ENCODE data around the gene FGD2. TPM values are rescaled to one million over a fixed set of nuclear protein-coding genes. Genes with fewer than 3 reads are reported as not detected.

The FGD2 gene
- total and polyA plus RNA-seq, 9 of the 15 experiments (the other 6 are each of a cell fraction or from before 2014, with no cell fraction given), result 0.09 TPM; not detected in 8

DNA sequence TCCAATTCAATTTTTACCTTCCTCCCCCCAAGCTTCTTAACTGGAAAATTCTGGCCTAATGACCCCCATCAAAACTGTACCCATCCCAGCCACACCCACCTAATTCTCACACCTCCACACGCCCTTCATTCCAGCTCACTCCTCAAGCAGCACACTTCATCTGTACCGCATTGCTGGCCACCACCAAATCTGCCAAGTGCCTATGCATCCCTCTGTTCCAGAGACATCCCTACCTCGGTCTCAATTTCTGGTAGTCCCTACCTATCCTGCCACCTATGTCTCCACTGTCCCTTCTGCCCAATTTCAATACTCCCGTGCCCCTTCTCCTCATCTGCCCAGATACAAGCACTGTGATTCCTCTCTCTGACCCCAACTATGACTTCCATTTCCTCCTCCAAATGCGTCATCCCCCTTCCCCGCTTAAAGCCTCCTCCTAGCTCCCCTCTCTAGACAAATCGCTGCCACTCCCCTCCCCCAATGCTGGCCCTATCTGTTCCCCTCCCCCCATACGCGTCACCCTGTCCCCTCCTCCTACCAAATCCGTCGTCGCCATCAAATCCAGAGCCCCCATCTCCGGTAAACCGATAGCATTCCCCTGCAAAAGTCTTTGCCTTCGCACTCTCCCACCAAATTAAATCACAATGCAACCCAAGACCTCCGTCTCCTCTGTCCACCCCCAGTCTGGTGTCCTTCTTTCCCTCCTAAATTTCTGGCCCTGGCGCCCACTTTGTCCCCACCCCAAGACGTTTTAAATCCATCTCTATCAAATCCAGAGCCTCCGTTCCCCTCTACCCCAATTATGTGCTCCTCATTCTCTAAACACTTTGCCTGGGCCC, 20.7 kb upstream of the FGD2 start (continued):
- TF ChIP-seq, protein P1, sequence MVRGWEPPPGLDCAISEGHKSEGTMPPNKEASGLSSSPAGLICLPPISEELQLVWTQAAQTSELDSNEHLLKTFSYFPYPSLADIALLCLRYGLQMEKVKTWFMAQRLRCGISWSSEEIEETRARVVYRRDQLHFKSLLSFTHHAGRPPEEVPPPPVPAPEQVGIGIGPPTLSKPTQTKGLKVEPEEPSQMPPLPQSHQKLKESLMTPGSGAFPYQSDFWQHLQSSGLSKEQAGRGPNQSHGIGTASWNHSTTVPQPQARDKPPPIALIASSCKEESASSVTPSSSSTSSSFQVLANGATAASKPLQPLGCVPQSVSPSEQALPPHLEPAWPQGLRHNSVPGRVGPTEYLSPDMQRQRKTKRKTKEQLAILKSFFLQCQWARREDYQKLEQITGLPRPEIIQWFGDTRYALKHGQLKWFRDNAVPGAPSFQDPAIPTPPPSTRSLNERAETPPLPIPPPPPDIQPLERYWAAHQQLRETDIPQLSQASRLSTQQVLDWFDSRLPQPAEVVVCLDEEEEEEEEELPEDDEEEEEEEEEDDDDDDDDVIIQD (CRISPR knock-in tag; IDR thresholded peaks at IDR 0.05), result no peak
- no peak for TF ChIP-seq MAFG (tag; conservative IDR thresholded peaks at IDR 0.05)
- TF ChIP-seq ZNF175 (CRISPR knock-in tag; IDR thresholded peaks at IDR 0.05; ENCODE audit: low read depth), result no peak
- TF ChIP-seq ZNF384 (IDR thresholded peaks at IDR 0.05; ENCODE audit: low read depth, low read length), result no peak
- TF ChIP-seq XRCC5 (IDR thresholded peaks at IDR 0.05; ENCODE audit: low read depth, low read length), result no peak
- TF ChIP-seq, protein P2, sequence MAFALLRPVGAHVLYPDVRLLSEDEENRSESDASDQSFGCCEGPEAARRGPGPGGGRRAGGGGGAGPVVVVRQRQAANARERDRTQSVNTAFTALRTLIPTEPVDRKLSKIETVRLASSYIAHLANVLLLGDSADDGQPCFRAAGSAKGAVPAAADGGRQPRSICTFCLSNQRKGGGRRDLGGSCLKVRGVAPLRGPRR (CRISPR knock-in tag; IDR thresholded peaks at IDR 0.05), result no peak
- TF ChIP-seq, protein P3, sequence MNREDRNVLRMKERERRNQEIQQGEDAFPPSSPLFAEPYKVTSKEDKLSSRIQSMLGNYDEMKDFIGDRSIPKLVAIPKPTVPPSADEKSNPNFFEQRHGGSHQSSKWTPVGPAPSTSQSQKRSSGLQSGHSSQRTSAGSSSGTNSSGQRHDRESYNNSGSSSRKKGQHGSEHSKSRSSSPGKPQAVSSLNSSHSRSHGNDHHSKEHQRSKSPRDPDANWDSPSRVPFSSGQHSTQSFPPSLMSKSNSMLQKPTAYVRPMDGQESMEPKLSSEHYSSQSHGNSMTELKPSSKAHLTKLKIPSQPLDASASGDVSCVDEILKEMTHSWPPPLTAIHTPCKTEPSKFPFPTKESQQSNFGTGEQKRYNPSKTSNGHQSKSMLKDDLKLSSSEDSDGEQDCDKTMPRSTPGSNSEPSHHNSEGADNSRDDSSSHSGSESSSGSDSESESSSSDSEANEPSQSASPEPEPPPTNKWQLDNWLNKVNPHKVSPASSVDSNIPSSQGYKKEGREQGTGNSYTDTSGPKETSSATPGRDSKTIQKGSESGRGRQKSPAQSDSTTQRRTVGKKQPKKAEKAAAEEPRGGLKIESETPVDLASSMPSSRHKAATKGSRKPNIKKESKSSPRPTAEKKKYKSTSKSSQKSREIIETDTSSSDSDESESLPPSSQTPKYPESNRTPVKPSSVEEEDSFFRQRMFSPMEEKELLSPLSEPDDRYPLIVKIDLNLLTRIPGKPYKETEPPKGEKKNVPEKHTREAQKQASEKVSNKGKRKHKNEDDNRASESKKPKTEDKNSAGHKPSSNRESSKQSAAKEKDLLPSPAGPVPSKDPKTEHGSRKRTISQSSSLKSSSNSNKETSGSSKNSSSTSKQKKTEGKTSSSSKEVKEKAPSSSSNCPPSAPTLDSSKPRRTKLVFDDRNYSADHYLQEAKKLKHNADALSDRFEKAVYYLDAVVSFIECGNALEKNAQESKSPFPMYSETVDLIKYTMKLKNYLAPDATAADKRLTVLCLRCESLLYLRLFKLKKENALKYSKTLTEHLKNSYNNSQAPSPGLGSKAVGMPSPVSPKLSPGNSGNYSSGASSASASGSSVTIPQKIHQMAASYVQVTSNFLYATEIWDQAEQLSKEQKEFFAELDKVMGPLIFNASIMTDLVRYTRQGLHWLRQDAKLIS (CRISPR knock-in tag; IDR thresholded peaks at IDR 0.05), result no peak
- TF ChIP-seq, protein P4, sequence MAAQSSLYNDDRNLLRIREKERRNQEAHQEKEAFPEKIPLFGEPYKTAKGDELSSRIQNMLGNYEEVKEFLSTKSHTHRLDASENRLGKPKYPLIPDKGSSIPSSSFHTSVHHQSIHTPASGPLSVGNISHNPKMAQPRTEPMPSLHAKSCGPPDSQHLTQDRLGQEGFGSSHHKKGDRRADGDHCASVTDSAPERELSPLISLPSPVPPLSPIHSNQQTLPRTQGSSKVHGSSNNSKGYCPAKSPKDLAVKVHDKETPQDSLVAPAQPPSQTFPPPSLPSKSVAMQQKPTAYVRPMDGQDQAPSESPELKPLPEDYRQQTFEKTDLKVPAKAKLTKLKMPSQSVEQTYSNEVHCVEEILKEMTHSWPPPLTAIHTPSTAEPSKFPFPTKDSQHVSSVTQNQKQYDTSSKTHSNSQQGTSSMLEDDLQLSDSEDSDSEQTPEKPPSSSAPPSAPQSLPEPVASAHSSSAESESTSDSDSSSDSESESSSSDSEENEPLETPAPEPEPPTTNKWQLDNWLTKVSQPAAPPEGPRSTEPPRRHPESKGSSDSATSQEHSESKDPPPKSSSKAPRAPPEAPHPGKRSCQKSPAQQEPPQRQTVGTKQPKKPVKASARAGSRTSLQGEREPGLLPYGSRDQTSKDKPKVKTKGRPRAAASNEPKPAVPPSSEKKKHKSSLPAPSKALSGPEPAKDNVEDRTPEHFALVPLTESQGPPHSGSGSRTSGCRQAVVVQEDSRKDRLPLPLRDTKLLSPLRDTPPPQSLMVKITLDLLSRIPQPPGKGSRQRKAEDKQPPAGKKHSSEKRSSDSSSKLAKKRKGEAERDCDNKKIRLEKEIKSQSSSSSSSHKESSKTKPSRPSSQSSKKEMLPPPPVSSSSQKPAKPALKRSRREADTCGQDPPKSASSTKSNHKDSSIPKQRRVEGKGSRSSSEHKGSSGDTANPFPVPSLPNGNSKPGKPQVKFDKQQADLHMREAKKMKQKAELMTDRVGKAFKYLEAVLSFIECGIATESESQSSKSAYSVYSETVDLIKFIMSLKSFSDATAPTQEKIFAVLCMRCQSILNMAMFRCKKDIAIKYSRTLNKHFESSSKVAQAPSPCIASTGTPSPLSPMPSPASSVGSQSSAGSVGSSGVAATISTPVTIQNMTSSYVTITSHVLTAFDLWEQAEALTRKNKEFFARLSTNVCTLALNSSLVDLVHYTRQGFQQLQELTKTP (IDR thresholded peaks at IDR 0.05; ENCODE audit: low read depth in 1 of 2, partially characterized antibody in 2 of 2), result no peak
- TF ChIP-seq, protein P5, sequence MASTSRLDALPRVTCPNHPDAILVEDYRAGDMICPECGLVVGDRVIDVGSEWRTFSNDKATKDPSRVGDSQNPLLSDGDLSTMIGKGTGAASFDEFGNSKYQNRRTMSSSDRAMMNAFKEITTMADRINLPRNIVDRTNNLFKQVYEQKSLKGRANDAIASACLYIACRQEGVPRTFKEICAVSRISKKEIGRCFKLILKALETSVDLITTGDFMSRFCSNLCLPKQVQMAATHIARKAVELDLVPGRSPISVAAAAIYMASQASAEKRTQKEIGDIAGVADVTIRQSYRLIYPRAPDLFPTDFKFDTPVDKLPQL (IDR thresholded peaks at IDR 0.05; ENCODE audit: extremely low read depth, insufficient read length), result no peak
